ENCODE data around the gene RNF215. TPM values are rescaled to one million over a fixed set of nuclear protein-coding genes. Genes with fewer than 3 reads are reported as not detected.

RNF215 gene
- 10 to 100 TPM; 16.0 to 23.6 TPM for total RNA-seq
- 10 to 100 TPM; 35.0 to 40.5 TPM for polyA plus RNA-seq (ENCODE audit: insufficient read length in 2 of 2)
- long read RNA-seq, donor 1, partial matches to known transcripts, result 0 of 4 reads
- long read RNA-seq, donor 1, other reads (novel, unspliced or antisense), result 0 of 4 reads
- long read RNA-seq, donor 2, partial matches to known transcripts, result 0 of 3 reads
- long read RNA-seq, donor 2, other reads (novel, unspliced or antisense), result 0 of 3 reads
- long read RNA-seq, donor 3, partial matches to known transcripts, result 0 of 4 reads
- long read RNA-seq, donor 3, other reads (novel, unspliced or antisense), result 0 of 4 reads
- long read RNA-seq, donor 4, partial matches to known transcripts, result 0 of 9 reads
- long read RNA-seq, donor 4, other reads (novel, unspliced or antisense), result 0 of 9 reads

DNA sequence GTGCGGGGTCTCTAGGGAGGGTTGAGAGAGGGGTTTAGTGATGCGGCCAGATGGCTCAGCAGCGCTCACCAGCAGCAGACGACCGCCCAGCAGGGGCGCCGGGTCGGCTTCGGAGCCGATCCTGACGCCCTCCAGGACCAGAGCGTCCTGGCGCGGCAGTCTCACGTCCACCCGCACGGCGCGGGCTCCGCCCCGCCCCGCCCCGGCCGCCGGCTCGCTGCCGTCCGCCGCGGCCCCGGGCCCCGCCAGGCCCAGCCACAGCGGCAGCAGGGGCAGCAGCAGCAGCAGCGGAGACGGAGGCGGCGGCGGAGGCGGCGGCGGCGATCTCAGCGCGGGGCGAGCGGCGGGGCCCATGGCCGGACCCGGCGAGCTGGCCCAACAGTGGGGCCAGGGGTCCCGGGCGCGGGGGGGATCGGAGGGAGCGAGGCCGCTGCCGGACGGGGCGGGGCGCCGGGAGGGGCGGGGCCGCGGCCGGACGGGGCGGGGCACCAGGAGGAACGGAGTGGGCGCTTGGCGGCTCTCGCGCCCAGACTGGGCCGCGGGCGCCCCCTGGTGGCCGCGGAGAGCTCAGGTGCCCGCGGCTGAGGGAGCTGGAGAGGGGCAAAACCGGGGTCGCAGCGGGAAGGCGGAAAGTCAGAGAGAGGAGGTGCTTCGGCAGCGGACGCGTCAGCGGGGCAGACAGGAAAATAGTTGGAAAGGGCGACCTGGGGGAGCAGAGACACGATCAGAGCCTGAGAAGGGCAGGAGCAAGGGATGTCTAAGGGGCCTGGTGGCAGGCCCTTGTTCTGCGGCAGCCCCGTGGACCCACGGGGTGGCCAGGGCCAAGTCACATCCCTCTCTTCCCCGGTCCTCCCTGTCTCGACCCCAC, at the start of gene RNF215:
Gene RNF215, minus strand, starts transcription at position 452 of the 868 bp plus-strand sequence. Its CDS starts 98 bp downstream, at position 354.
- H3K27ac ChIP-seq (ENCODE audit: low read depth, low read length), result peak within 1 kb of the TSS; percentile 29
- DNase-seq (ENCODE audit: low read depth in 4 of 6, low spot score in 6 of 6), result peak in 5 of 6 donors; percentile 76 to 95 (median 82)
- H3K9me3 ChIP-seq (ENCODE audit: control insufficient read depth, insufficient read depth, low read length), result no peaks in the 10 kb centered on the region

DNA sequence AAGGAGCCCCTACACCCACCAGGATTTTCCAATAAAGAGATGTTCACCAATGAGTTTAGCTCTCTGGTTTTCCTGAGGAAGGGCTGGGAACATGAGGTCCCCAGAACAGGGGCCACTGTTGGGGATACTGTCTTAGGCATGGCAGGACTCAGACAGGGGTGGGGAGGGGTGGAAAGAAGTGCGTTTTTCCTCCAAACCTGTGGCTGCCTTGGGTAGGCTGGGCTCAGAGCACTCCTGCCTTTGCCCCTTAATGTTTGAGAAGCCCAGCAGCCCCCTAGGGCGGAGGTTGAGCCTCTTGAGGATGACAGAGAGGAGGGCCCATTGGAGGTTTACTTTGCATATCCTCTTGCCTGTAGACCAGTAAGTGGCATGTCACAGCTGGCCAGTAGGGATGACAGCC, 49.0 kb upstream of the RNF215 start:
- H3K27me3 ChIP-seq (ENCODE audit: control insufficient read depth, insufficient read depth, low read length), result no peaks in the 10 kb centered on the region
- 91% methylated on average over 2 of the region's 2 CpGs for WGBS (ENCODE audit: insufficient coverage)
- no peaks in the 10 kb centered on the region for H3K9me3 ChIP-seq (ENCODE audit: control insufficient read depth, insufficient read depth, low read length)
- H3K4me1 ChIP-seq (ENCODE audit: control insufficient read depth, insufficient read depth, low read length), result peaks cover 8% of the 10 kb centered on the region
- no peaks in the 10 kb centered on the region for H3K36me3 ChIP-seq (ENCODE audit: control insufficient read depth, insufficient read depth, low read length)
- H3K27ac ChIP-seq (ENCODE audit: low read depth, low read length), result no peak overlapping the region
- DNase-seq (ENCODE audit: low read depth in 4 of 6, low spot score in 6 of 6), result no peak
- no peak overlapping the region for H3K4me3 ChIP-seq (ENCODE audit: low read depth, low read length)

More for the DNA sequence above, at the start of gene RNF215:
- Histone ChIP-seq H3K36me3 (ENCODE audit: control insufficient read depth, insufficient read depth, low read length) (peaks cover 29% of the 10 kb centered on the region), H3K27me3 (ENCODE audit: control insufficient read depth, insufficient read depth, low read length) (no peaks in the 10 kb centered on the region), H3K4me3 (ENCODE audit: low read depth, low read length) (peak within 1 kb of the TSS; percentile 45), H3K4me1 (ENCODE audit: control insufficient read depth, insufficient read depth, low read length) (peaks cover 24% of the 10 kb centered on the region)
- under 1% methylated on average over 90 of the region's 95 CpGs for WGBS (ENCODE audit: insufficient coverage)

DNA sequence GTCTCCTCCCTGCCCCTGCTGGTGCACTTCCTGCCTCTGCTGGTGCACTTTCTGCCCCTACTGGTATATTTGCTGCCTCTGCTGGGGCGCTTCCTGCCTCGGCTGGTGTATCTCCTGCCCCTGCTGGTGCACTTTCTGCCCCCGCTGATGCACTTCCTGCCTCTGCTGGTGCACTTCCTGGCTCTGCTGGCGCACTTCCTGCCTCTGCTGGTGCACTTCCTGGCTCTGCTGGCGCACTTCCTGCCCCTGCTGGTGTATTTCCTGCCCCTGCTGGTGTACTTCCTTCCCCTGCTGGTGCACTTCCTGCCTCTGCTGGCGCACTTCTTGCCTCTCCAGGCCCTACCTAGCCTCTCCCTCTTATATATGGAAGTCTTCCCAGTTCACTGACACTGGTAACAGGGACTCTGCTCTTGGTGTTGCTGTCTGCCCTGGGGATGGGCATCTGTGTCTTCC, 48.5 kb upstream of the RNF215 start:
- no peak overlapping the region for H3K27ac ChIP-seq (ENCODE audit: low read depth, low read length)
- DNase-seq (ENCODE audit: low read depth in 4 of 6, low spot score in 6 of 6), result no peak
- H3K36me3 ChIP-seq (ENCODE audit: control insufficient read depth, insufficient read depth, low read length), result no peaks in the 10 kb centered on the region
- WGBS (ENCODE audit: insufficient coverage), result 77% methylated on average over 6 of the region's 6 CpGs
- H3K4me1 ChIP-seq (ENCODE audit: control insufficient read depth, insufficient read depth, low read length), result peaks cover 8% of the 10 kb centered on the region
- H3K27me3 ChIP-seq (ENCODE audit: control insufficient read depth, insufficient read depth, low read length), result no peaks in the 10 kb centered on the region
- no peaks in the 10 kb centered on the region for H3K9me3 ChIP-seq (ENCODE audit: control insufficient read depth, insufficient read depth, low read length)
- H3K4me3 ChIP-seq (ENCODE audit: low read depth, low read length), result no peak overlapping the region

DNA sequence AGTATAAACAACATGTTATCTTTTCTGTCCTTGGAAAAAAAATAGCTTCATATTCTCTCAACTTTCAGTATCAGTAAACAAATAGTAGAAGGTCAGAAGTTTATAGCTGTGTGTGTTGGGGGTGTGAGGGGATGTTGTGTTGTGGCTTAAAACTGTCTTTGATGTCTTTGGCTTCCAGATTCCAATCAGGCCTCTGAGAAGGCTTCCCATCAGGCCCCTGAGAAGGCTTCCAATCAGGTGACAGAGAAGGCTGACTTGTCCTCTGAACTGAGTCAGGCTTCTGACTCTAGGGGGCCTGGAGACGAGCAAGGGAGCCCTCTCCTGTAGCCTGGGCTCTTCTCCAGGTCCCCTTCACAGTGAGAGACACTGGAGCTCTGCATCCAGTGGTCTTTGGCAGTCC, 47.6 kb upstream of the RNF215 start:
- Histone ChIP-seq H3K36me3 (ENCODE audit: control insufficient read depth, insufficient read depth, low read length) (no peaks in the 10 kb centered on the region), H3K27me3 (ENCODE audit: control insufficient read depth, insufficient read depth, low read length) (no peaks in the 10 kb centered on the region), H3K4me1 (ENCODE audit: control insufficient read depth, insufficient read depth, low read length) (peaks cover 8% of the 10 kb centered on the region), H3K9me3 (ENCODE audit: control insufficient read depth, insufficient read depth, low read length) (no peaks in the 10 kb centered on the region), H3K4me3 (ENCODE audit: low read depth, low read length) (no peak overlapping the region), H3K27ac (ENCODE audit: low read depth, low read length) (no peak overlapping the region)
- no peak for DNase-seq (ENCODE audit: low read depth in 4 of 6, low spot score in 6 of 6)
- WGBS (ENCODE audit: insufficient coverage), result 43% methylated on average over 1 of the region's 1 CpG

DNA sequence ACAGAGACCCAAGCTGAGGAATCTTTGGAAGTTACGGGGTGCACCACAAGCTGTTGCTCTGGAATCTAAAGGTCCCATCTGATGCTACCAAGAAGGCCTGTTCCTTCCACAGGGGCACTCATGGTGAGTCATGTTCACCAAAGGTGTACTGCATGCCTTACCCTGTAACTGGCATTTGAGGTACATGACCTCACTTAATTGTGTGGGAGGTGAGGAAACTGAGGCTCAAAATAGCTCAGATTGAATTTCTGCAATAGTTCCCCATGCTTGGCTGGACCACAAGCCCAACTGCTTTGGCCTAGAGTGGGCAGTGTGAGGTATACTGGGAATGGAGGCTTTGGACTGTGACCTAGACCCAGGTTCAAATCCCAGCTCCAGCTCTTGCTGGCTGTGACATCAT, 46.6 kb upstream of the RNF215 start:
- 88% methylated on average over 1 of the region's 1 CpG for WGBS (ENCODE audit: insufficient coverage)
- peaks cover 7% of the 10 kb centered on the region for H3K36me3 ChIP-seq (ENCODE audit: control insufficient read depth, insufficient read depth, low read length)
- no peaks in the 10 kb centered on the region for H3K27me3 ChIP-seq (ENCODE audit: control insufficient read depth, insufficient read depth, low read length)
- H3K4me3 ChIP-seq (ENCODE audit: low read depth, low read length), result no peak overlapping the region
- no peak overlapping the region for H3K27ac ChIP-seq (ENCODE audit: low read depth, low read length)
- H3K4me1 ChIP-seq (ENCODE audit: control insufficient read depth, insufficient read depth, low read length), result peaks cover 8% of the 10 kb centered on the region
- DNase-seq (ENCODE audit: low read depth in 4 of 6, low spot score in 6 of 6), result no peak
- H3K9me3 ChIP-seq (ENCODE audit: control insufficient read depth, insufficient read depth, low read length), result no peaks in the 10 kb centered on the region

DNA sequence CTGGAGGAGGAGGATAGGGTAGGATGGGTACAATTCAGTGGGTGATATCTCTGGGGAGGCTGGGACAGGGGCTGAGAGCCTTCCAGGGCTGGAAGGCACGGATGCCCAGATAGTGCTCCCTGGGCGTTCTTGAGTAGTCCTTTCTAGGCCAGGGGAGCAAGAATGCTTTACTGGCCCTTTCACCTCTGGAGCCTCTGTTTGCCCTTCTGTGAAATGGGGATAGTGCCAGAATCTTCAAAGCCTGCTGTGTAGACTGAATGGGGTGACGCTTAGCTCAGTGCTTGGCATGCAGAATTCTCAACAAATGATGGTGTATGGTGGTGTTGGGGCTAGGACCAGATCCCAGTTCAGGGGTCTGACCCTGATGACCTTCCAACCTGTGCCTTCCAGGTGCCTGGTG, 46.0 kb upstream of the RNF215 start:
- Histone ChIP-seq H3K36me3 (ENCODE audit: control insufficient read depth, insufficient read depth, low read length) (peaks cover 12% of the 10 kb centered on the region), H3K4me3 (ENCODE audit: low read depth, low read length) (no peak overlapping the region), H3K27ac (ENCODE audit: low read depth, low read length) (no peak overlapping the region), H3K27me3 (ENCODE audit: control insufficient read depth, insufficient read depth, low read length) (no peaks in the 10 kb centered on the region), H3K4me1 (ENCODE audit: control insufficient read depth, insufficient read depth, low read length) (peaks cover 8% of the 10 kb centered on the region), H3K9me3 (ENCODE audit: control insufficient read depth, insufficient read depth, low read length) (no peaks in the 10 kb centered on the region)
- 94% methylated on average over 3 of the region's 3 CpGs for WGBS (ENCODE audit: insufficient coverage)
- DNase-seq (ENCODE audit: low read depth in 4 of 6, low spot score in 6 of 6), result no peak

GRCh38 chr22:30432520-30432919, 45.3 kb upstream of the RNF215 start:
- H3K4me3 ChIP-seq (ENCODE audit: low read depth, low read length), result no peak overlapping the region
- 25% methylated on average over 1 of the region's 2 CpGs for WGBS (ENCODE audit: insufficient coverage)
- H3K27me3 ChIP-seq (ENCODE audit: control insufficient read depth, insufficient read depth, low read length), result no peaks in the 10 kb centered on the region
- no peak overlapping the region for H3K27ac ChIP-seq (ENCODE audit: low read depth, low read length)
- no peak for DNase-seq (ENCODE audit: low read depth in 4 of 6, low spot score in 6 of 6)
- H3K4me1 ChIP-seq (ENCODE audit: control insufficient read depth, insufficient read depth, low read length), result peaks cover 8% of the 10 kb centered on the region
- peaks cover 14% of the 10 kb centered on the region for H3K36me3 ChIP-seq (ENCODE audit: control insufficient read depth, insufficient read depth, low read length)
- H3K9me3 ChIP-seq (ENCODE audit: control insufficient read depth, insufficient read depth, low read length), result no peaks in the 10 kb centered on the region

- Histone ChIP-seq H3K27me3 (ENCODE audit: control insufficient read depth, insufficient read depth, low read length) (no peaks in the 10 kb centered on the region), H3K4me1 (ENCODE audit: control insufficient read depth, insufficient read depth, low read length) (peaks cover 10% of the 10 kb centered on the region), H3K27ac (ENCODE audit: low read depth, low read length) (no peak overlapping the region), H3K9me3 (ENCODE audit: control insufficient read depth, insufficient read depth, low read length) (no peaks in the 10 kb centered on the region), H3K36me3 (ENCODE audit: control insufficient read depth, insufficient read depth, low read length) (peaks cover 18% of the 10 kb centered on the region), H3K4me3 (ENCODE audit: low read depth, low read length) (no peak overlapping the region)
- no peak for DNase-seq (ENCODE audit: low read depth in 4 of 6, low spot score in 6 of 6)
- WGBS (ENCODE audit: insufficient coverage), result 93% methylated on average over 2 of the region's 4 CpGs
Observed at GRCh38 chr22:30432096-30432495, 44.9 kb upstream of the RNF215 start.

- 75% methylated on average over 2 of the region's 4 CpGs for WGBS (ENCODE audit: insufficient coverage)
- no peak for DNase-seq (ENCODE audit: low read depth in 4 of 6, low spot score in 6 of 6)
- Histone ChIP-seq H3K9me3 (ENCODE audit: control insufficient read depth, insufficient read depth, low read length) (no peaks in the 10 kb centered on the region), H3K4me1 (ENCODE audit: control insufficient read depth, insufficient read depth, low read length) (peaks cover 21% of the 10 kb centered on the region), H3K4me3 (ENCODE audit: low read depth, low read length) (no peak overlapping the region), H3K36me3 (ENCODE audit: control insufficient read depth, insufficient read depth, low read length) (peaks cover 21% of the 10 kb centered on the region), H3K27me3 (ENCODE audit: control insufficient read depth, insufficient read depth, low read length) (no peaks in the 10 kb centered on the region), H3K27ac (ENCODE audit: low read depth, low read length) (no peak overlapping the region)
Observed at GRCh38 chr22:30430933-30431332, 43.7 kb upstream of the RNF215 start.
